ENCODE results near the gene SOCS7. TPM values are rescaled to one million over a fixed set of nuclear protein-coding genes. Genes with fewer than 3 reads are reported as not detected.
A peak's percentile ranks its signal among the peaks of the same experiment; 100 is the strongest.

SOCS7 gene
- total and polyA plus RNA-seq, 2 experiments from 2014 or later: 1.3 to 6.8 TPM

DNA sequence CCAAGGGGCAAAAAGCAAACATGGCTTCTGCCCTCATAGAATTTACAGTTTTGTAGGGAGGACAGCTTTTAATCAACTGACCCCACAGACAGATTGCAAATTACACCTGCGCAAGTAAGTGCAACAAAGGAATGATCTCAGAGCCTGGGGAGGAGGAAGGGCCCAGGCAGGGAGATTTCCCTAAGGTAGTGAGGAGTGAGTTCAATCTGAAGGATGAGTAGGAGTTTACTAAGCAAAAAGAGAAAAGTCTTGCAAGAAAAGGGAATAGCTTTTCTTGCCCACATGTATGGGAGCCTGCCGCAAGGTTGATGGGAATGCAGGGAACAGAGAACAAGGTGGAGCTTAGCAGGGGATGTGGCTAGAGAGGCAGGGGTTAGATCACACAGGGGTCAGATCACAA lies 1.6 kb upstream of the SOCS7 start:
- no peak for DNase-seq
- in situ Hi-C loops (cut with MboI): no loop called here
- no peaks in the 10 kb centered on the region for H3K27me3 ChIP-seq (replicated peaks; ENCODE audit: insufficient read depth)
- H3K9me3 ChIP-seq (ENCODE audit: low read depth): no peaks in the 10 kb centered on the region
- no peak overlapping the region for H2AFZ ChIP-seq
- no peaks in the 10 kb centered on the region for H3K36me3 ChIP-seq (ENCODE audit: low read depth)
- no peak overlapping the region for H3K4me3 ChIP-seq
- no peak for TF ChIP-seq EZH2phosphoT487 (IDR thresholded peaks at IDR 0.05; ENCODE audit: insufficient read depth, low read depth)
- no peak overlapping the region for H3K27ac ChIP-seq
- peaks cover 29% of the 10 kb centered on the region for H3K79me2 ChIP-seq (ENCODE audit: insufficient read depth)
- H3K4me1 ChIP-seq (ENCODE audit: insufficient read depth): peaks cover 14% of the 10 kb centered on the region
- no peaks in the 10 kb centered on the region for H4K20me1 ChIP-seq (ENCODE audit: insufficient read depth)
- 100% methylated on average over 2 of the region's 2 CpGs for WGBS, 2 experiments (ENCODE audit: low coverage in 1 of 2, low lambda C conversion rate in 2 of 2, missing lambda C conversion rate in 2 of 2)
- no peaks in the 10 kb centered on the region for H3K9me2 ChIP-seq (ENCODE audit: insufficient read depth)
- no peak overlapping the region for H3K9ac ChIP-seq
- no peak overlapping the region for H3K4me2 ChIP-seq (ENCODE audit: unreplicated experiment)
- H3F3A ChIP-seq (ENCODE audit: insufficient read depth): no peaks in the 10 kb centered on the region

GRCh38 chr17:38352245-38353085 lies 821 bp downstream of the SOCS7 start:
- in situ Hi-C loops (cut with MboI): no loop called here
- Histone ChIP-seq H3F3A (ENCODE audit: insufficient read depth) (no peaks in the 10 kb centered on the region), H3K9me3 (ENCODE audit: low read depth) (no peaks in the 10 kb centered on the region), H3K27ac (no peak overlapping the region), H3K27me3 (replicated peaks; ENCODE audit: insufficient read depth) (no peaks in the 10 kb centered on the region), H4K20me1 (ENCODE audit: insufficient read depth) (0 out of 2 replicates have a peak, but pooled peaks cover 2% of the 10 kb centered on the region), H2AFZ (peak overlapping the region; percentile 72), H3K36me3 (ENCODE audit: low read depth) (no peaks in the 10 kb centered on the region), H3K4me1 (ENCODE audit: insufficient read depth) (peaks cover 14% of the 10 kb centered on the region), H3K9ac (peak overlapping the region; percentile 80), H3K9me2 (ENCODE audit: insufficient read depth) (no peaks in the 10 kb centered on the region), H3K4me2 (ENCODE audit: unreplicated experiment) (peak overlapping the region; percentile 92), H3K4me3 (peak overlapping the region; percentile 89), H3K79me2 (ENCODE audit: insufficient read depth) (peaks cover 53% of the 10 kb centered on the region)
- no peak for TF ChIP-seq EZH2phosphoT487 (IDR thresholded peaks at IDR 0.05; ENCODE audit: insufficient read depth, low read depth)
- TF ChIP-seq EZH2 (IDR thresholded peaks at IDR 0.05; ENCODE audit: insufficient read depth, poor library complexity, severe bottlenecking): no peak
- peak; percentile 64 for DNase-seq
- 0 to 2% methylated on average over 52 to 62 of the region's 72 CpGs for WGBS, 2 experiments (ENCODE audit: low coverage in 1 of 2, low lambda C conversion rate in 2 of 2, missing lambda C conversion rate in 2 of 2)

DNA sequence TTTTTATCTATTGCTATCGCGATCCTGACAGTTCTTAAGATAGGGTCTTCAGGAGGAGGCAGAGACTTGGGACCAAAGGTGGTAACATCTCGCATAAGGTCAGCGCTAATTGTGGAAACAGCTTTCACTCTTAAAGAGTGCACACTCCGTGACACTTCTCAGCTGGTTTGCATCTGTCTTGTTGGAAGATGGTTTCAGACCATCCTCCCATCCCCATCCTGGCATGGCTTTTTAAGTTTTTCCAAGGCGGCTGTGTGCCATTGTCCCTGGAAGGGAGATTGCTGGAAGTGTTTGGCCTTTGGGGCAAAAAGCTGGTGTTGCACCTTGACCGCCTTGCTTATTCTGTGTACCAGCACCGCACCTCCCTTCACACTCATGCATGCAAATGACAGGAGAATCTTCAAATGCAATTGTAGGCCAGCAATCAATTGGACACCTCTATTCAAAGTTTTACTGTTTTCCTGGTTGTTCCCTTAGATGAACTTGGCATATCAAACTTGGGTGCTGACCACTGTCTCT lies 1.5 kb downstream of the SOCS7 start:
- H3K4me1 ChIP-seq (ENCODE audit: insufficient read depth): peaks cover 14% of the 10 kb centered on the region
- H3F3A ChIP-seq (ENCODE audit: insufficient read depth): no peaks in the 10 kb centered on the region
- H3K9ac ChIP-seq: peak overlapping the region; percentile 80
- TF ChIP-seq EZH2 (IDR thresholded peaks at IDR 0.05; ENCODE audit: insufficient read depth, poor library complexity, severe bottlenecking) (no peak), EZH2phosphoT487 (IDR thresholded peaks at IDR 0.05; ENCODE audit: insufficient read depth, low read depth) (no peak)
- H3K27ac ChIP-seq: no peak overlapping the region
- 0 out of 2 replicates have a peak, but pooled peaks cover 3% of the 10 kb centered on the region for H4K20me1 ChIP-seq (ENCODE audit: insufficient read depth)
- peak overlapping the region; percentile 72 for H2AFZ ChIP-seq
- peaks cover 60% of the 10 kb centered on the region for H3K79me2 ChIP-seq (ENCODE audit: insufficient read depth)
- no peaks in the 10 kb centered on the region for H3K27me3 ChIP-seq (replicated peaks; ENCODE audit: insufficient read depth)
- DNase-seq: no peak
- 9 to 10% methylated on average over 7 to 8 of the region's 8 CpGs for WGBS, 2 experiments (ENCODE audit: low coverage in 1 of 2, low lambda C conversion rate in 2 of 2, missing lambda C conversion rate in 2 of 2)
- peak overlapping the region; percentile 92 for H3K4me2 ChIP-seq (ENCODE audit: unreplicated experiment)
- H3K4me3 ChIP-seq: peak overlapping the region; percentile 89
- no peaks in the 10 kb centered on the region for H3K9me3 ChIP-seq (ENCODE audit: low read depth)
- no peaks in the 10 kb centered on the region for H3K9me2 ChIP-seq (ENCODE audit: insufficient read depth)
- in situ Hi-C loops (cut with MboI): no loop called here
- H3K36me3 ChIP-seq (ENCODE audit: low read depth): no peaks in the 10 kb centered on the region

DNA sequence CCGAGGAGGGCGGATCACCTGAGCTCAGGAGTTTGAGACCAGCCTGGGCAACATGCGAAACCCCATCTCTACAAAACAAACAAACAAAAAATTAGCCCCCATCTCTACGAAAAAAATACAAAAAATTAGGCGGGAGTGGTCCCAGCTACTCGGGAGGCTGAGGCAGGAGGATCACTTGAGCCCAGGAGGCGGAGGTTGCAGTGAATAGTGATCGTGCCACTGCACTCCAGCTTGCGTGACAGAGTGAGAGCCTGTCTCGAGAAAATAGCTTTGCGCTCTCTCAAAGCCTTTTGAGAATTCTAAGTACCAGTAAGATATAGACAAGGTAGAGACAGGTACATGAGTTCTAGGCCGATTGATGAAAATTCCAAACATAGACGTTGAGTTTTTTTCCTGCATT lies 2.0 kb downstream of the SOCS7 start:
- Histone ChIP-seq H3K4me1 (ENCODE audit: insufficient read depth) (peaks cover 14% of the 10 kb centered on the region), H4K20me1 (ENCODE audit: insufficient read depth) (0 out of 2 replicates have a peak, but pooled peaks cover 3% of the 10 kb centered on the region), H3K36me3 (ENCODE audit: low read depth) (no peaks in the 10 kb centered on the region), H3K9me3 (ENCODE audit: low read depth) (no peaks in the 10 kb centered on the region), H3K79me2 (ENCODE audit: insufficient read depth) (peaks cover 65% of the 10 kb centered on the region), H3K9ac (0 out of 2 replicates have a peak overlapping the region, but pooled peaks have one; percentile 80), H3K9me2 (ENCODE audit: insufficient read depth) (no peaks in the 10 kb centered on the region), H3K27ac (no peak overlapping the region), H3K27me3 (replicated peaks; ENCODE audit: insufficient read depth) (no peaks in the 10 kb centered on the region), H3K4me3 (peak overlapping the region; percentile 89), H2AFZ (no peak overlapping the region), H3F3A (ENCODE audit: insufficient read depth) (no peaks in the 10 kb centered on the region), H3K4me2 (ENCODE audit: unreplicated experiment) (peak overlapping the region; percentile 92)
- DNase-seq: no peak
- WGBS, 2 experiments (ENCODE audit: low coverage in 1 of 2, low lambda C conversion rate in 2 of 2, missing lambda C conversion rate in 2 of 2): 68 to 71% methylated on average over 13 of the region's 13 CpGs
- in situ Hi-C loops (cut with MboI): no loop called here
- TF ChIP-seq EZH2 (IDR thresholded peaks at IDR 0.05; ENCODE audit: insufficient read depth, poor library complexity, severe bottlenecking) (no peak), EZH2phosphoT487 (IDR thresholded peaks at IDR 0.05; ENCODE audit: insufficient read depth, low read depth) (no peak)
